ENCODE measurements around the gene ABTB1.

- TF ChIP-seq CTCF (IDR thresholded peaks at IDR 0.05; ENCODE audit: low read depth, low read length) = no peak
- TF ChIP-seq EZH2phosphoT487 (IDR thresholded peaks at IDR 0.05; ENCODE audit: low read depth) = no peak
These were observed 25.5 kb downstream of the ABTB1 start for GRCh38 chr3:127698286-127698685.

All from OCI-LY3 (cell line).